Ecto neural progenitor cell (in vitro differentiated cells): ENCODE data around the gene KMT2D.
A peak's percentile ranks its signal among the peaks of the same experiment; 100 is the strongest.

ENCODE experiments used
- DNase-seq: peaks from one replicate; pipeline ENCODE4 v3.0.0-alpha.2; 2018; ENCODE audit warnings: low spot score

KMT2D gene, protein sequence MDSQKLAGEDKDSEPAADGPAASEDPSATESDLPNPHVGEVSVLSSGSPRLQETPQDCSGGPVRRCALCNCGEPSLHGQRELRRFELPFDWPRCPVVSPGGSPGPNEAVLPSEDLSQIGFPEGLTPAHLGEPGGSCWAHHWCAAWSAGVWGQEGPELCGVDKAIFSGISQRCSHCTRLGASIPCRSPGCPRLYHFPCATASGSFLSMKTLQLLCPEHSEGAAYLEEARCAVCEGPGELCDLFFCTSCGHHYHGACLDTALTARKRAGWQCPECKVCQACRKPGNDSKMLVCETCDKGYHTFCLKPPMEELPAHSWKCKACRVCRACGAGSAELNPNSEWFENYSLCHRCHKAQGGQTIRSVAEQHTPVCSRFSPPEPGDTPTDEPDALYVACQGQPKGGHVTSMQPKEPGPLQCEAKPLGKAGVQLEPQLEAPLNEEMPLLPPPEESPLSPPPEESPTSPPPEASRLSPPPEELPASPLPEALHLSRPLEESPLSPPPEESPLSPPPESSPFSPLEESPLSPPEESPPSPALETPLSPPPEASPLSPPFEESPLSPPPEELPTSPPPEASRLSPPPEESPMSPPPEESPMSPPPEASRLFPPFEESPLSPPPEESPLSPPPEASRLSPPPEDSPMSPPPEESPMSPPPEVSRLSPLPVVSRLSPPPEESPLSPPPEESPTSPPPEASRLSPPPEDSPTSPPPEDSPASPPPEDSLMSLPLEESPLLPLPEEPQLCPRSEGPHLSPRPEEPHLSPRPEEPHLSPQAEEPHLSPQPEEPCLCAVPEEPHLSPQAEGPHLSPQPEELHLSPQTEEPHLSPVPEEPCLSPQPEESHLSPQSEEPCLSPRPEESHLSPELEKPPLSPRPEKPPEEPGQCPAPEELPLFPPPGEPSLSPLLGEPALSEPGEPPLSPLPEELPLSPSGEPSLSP (N-terminal part only)

DNA sequence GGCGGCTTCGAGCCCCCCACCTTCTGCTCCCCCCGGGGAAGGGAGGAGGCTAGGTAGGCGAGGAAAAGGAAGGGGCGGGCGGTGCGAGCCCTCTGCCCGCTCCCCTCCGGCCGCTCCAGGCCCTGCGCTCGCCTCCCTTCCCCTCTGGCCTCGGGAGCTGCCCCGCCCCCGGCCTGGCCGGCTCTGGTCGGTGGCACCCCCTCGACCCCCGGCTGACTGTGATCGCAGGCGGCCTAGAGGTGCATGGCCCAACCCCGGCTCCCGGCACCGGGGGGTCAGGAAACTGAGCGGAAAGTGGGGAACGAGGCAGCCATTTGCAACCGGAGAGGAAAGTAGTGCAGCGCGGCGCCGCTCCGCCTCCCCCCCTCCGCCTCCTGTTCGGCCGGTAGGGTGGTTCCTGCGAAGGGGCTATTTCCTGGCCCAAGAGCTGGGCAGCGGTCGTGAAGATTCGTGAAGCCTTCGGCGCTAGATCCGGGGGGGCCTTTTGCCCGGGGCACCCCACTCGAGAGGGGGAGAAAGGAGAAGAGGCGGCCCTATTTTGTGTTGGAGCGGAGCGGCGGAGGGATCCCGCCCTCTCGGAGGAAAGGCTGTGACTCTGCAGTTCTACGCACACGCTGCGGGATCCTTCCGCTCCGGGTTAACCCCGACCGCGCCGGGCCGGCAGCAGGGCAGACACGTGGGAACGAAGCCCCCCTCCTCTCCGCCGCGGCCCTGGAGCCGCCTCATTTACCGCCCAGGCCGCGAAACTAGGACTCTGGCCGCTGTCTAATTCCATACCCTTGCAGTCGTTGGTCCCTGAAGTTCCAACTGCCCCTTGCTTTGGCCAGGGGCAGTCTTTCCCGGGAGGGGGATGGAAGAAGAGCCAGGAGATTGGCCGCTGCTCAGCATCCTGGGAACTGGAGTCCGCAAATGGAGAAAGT lies at the start of gene KMT2D:
TSS of gene KMT2D (minus strand) at position 558 of the 920 bp plus-strand sequence. CDS start 5,470 bp downstream, outside the sequence.
- peak; percentile 98 for DNase-seq

DNA sequence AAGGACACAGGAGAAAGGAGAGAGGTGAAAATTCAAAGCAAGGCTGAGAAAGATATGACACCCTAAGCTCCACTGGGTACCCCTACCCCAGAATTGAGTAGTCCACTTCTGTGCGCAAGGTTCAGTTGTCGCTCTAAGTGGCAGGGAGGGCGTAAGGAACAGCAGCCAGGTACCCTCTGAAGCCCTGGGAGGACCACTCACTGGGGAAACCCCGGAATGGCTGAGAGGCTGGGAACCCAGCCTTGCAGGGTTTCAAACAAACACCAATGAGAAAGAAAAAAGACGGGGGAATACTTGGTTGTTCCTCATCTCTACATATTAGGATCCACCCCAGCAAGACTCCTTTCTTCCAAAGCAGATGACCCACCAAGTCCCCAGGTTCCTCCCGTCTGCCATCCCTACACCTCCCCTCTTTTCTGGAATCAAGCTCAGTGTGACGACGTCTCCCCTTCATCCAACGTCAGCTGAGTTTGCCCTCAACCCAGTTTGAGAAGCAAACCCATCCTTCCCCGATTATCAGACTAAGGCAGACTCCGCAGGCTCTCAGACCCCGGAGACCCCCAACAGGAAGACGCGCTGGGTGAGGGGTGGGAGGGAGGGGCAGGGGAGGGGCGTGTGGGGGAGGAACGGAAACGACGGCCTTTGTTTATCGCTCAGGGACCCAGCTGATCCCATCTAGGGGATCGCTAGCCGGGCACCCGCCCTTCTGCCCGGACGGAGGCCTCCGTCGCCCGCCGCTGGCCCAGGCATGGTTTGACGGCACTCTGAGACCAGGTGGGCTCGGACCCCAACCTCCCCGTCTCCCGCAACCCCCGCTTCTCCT lies 49.3 kb upstream of the KMT2D start:
- DNase-seq, result peak; percentile 75

GRCh38 chr12:49108958-49109404 lies 48.4 kb upstream of the KMT2D start:
- DNase-seq, result no peak

DNA sequence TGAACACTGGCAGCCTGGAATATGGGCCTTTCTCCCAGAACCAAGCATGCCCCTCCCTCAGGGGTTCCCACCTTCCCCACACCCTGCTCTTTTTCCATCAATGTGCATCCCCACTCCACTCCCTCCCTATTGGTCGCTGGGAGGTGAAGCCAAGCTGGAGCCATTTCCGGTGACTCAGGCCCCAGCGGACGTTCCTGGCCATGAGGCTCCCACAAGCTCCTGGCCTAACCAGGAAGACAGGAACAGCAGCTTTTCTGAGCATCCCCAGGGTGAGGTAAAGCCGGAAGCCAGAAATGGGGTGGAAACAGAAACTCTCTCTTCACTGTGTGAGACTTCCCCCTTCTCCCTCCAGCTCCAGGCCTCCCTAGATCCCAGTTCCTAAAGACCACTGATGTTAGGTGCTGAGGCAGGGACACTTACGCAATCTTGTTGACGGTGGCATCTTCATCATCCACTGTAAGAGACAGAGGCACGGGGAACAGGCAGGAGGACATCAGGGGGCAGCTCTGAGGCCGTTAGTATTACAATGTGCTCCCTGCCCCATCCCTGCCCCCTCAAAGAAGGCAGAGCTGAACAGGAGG lies 45.0 kb upstream of the KMT2D start:
- DNase-seq, result no peak

DNA sequence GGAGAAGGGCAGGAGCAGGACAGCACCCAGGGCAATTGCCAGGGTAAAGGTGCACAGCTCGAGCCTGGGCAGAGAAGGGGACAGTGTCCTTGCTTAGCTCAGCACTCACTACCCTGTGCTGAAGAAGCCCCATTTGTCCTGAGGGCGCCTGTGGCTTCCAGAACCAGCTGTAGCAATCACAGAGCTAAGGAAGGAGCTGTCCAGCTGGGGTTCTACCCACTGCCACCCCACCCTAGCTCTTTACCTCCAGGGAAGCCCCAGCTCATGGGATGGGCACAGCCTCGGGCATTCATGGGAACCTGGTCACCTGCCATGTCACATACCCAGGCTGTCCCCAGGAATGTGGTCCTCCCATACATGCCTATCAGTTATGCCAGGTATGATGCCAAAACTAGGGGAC lies 44.2 kb upstream of the KMT2D start:
- no peak for DNase-seq

DNA sequence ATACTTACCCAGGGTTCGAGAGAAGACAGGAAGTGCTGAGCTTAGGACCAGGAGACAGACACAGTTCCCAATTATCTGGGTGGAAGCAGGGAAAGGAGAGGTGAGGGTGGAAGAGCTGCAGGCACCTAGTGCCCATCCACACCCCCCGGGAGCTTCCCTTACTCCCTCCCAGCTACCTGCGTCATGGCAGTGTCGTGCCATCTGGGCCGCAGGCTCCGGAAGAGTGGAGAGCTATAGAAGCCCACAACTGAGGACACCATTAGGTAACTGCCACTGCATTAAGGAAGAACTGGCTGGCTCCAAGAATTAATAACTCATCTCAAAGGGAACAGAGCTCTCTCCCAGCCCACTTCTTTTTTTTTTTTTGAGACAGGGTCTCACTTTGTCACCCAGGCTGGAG lies 39.8 kb upstream of the KMT2D start:
- no peak for DNase-seq

- DNase-seq, result no peak
These were observed 38.1 kb upstream of the KMT2D start for GRCh38 chr12:49098703-49099102.

GRCh38 chr12:49098035-49098451 lies 37.4 kb upstream of the KMT2D start:
- DNase-seq, result peak; percentile 86

DNA sequence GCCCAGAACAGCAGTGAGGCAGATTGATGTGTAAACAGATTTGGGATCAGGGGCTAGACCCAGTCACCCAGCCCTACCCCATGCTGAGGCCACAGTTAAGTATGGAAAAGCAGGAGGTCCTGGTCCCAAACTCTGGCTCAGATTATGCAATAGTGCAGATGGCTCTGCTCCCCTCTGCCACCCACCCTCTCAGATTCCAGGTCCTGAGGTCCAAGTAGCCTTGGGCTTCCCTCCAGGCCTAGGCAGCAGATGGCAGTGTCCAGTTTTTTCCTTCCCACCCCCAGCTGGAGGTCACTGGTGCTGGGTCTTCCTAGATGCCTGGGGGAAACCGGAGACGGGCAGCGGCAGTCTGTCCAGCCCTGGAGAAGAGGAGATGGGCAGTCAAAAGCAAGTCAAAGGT lies 36.8 kb upstream of the KMT2D start:
- DNase-seq, result no peak

GRCh38 chr12:49094975-49095365 lies 34.4 kb upstream of the KMT2D start:
- DNase-seq, result no peak

DNA sequence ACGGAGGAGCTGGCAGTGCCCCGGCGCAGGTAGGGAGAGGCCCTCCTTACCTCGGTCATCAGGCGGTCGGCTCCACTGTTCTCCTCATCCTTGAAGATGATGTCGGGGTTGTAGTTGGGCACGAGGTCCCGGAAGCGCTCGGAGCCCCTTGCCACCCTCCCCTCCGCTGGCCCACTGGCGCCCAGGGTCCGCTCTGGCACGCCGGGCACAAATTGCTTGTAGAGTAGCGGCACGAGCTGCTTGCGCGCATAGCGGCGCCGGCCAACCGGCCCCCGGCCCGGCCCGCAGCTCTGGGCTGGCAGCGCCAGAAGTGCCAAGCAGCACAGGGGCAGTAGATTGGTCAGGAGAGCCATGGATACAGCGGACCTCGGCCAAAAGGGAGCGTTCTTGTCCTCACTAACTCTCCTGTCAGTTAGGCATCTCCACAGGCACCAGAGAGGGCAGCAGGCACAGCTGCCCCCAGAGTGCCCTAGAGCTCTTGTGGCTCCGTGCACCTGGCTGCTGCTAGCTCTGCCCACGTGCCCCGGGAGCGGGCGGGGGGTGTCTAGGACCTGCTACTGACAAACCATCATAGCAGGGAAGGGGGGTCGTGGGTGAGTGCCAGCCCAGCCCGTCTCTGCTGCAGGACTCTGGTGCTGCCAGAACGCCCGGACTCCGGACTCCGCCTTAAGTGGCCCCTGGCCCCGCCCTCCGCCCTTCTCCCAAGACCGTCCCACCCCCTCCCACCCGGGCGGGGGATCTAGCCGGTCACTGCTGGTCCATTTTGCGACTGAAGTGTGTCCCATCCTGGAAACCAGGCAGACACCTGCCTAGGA lies 33.8 kb upstream of the KMT2D start, which contains the start of gene DHH:
TSS of gene DHH (minus strand) at position 642 of the 815 bp plus-strand sequence. CDS start at position 353, 289 bp downstream.
- DNase-seq, result peak; percentile 83

GRCh38 chr12:49093792-49094159 lies 33.2 kb upstream of the KMT2D start:
- peak; percentile 63 for DNase-seq

DNA sequence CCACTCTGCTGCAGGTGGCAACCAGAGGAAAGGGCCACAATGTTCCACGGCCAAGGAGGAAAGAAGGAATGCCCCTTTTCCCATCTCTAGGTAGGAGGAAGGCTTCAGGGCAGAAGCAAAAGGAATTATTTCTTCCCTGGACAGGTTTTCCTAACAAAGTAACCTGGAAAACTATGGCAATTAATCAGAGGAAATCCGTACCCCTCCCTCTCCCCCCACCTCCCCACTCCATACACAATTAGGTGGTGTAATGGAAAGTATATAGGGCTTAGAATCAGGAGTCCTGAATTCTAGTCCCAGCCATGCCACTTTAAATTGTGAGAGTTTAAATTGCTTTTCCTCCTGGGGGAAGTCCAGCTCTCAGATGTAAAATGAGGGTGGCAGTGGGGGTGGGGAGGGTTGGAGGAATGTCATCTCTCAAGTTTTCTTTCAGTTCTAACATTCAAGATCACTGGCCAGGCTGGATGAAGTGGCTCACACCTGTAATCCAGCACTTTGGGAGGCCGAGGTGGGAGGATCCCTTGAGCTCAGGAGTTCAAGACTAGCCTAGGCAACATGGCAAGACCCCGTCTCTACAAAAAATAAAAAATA lies 32.3 kb upstream of the KMT2D start:
- no peak for DNase-seq

DNA sequence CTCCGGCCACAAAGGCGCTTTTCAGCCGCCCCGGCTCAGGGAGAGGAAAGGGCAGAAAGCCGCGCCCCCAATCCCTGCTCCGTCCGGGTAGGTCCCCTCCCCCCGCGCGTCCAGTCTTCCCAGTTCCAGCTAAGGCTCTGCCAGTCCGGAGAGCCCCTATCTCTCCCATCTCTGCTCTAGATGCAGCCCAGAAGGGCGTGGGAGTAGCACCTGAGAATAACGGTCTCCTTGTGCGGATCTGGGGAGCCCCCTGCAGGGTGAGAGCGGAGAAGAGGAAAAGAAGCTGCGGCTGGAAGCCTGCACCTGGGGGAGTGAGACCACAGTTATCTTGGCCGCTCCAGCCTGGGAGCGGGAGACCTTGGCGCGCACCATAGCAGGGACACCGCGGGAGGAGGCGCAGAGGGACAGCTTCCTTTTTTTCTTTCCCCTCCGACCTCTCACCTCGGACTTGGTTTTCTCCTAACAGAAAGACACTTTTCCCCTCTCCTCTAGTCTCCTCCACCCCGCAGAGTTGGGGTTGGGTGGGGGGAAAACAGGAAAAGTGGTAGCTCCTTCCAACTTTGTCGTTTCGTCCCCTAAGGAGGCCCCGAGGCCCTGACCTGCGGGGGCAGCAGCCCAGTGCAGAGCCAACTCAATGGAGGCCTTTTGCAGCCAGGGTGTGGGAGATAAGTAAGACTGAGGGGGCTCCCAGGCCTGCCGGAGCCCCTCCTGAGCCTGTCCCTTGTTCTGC lies 31.7 kb upstream of the KMT2D start:
- DNase-seq, result peak; percentile 87

- no peak for DNase-seq
These were observed 31.2 kb upstream of the KMT2D start for GRCh38 chr12:49091836-49092085.

- DNase-seq, result no peak
These were observed 30.7 kb upstream of the KMT2D start for GRCh38 chr12:49091056-49091835.

GRCh38 chr12:49089821-49090773 lies 29.5 kb upstream of the KMT2D start:
- DNase-seq, result peak; percentile 78
